ENCODE results near the gene POLD4.

GRCh38 chr11:67364169-67364568 is 10.8 kb upstream of the POLD4 start:
- TF ChIP-seq CTCF (IDR thresholded peaks at IDR 0.05) (no peak), POLR2A (IDR thresholded peaks at IDR 0.05) (no peak), EP300 (IDR thresholded peaks at IDR 0.05) (no peak), POLR2AphosphoS5 (IDR thresholded peaks at IDR 0.05) (no peak)
